Loucy (cell line): ENCODE measurements around the gene ARL14.
A peak's percentile ranks its signal among the peaks of the same experiment; 100 is the strongest.

ENCODE experiments used
- CTCF ChIP-seq: fragments of 200-600 bp; sonication (generic); conservative IDR thresholded peaks from 2 replicates; pipeline ENCODE4 v1.5.1; 2014; ENCODE audit warnings: mild to moderate bottlenecking, antibody characterized with exemption, low read length
- EZH2phosphoT487 ChIP-seq: fragments of 200-600 bp; IDR thresholded peaks from 2 replicates; pipeline ENCODE4 v1.6.1; 2018; ENCODE audit warnings: antibody characterized with exemption, mild to moderate bottlenecking, moderate library complexity, borderline replicate concordance

GRCh38 chr3:160720123-160720746 is 43.3 kb downstream of the ARL14 start:
- TF ChIP-seq CTCF (peak; percentile 55), EZH2phosphoT487 (no peak)
